ENCODE data around the gene SHMT2. TPM values are rescaled to one million over a fixed set of nuclear protein-coding genes. Genes with fewer than 3 reads are reported as not detected.
A peak's percentile ranks its signal among the peaks of the same experiment; 100 is the strongest.

The SHMT2 gene
- total and polyA plus RNA-seq, 2 of the 4 experiments (the other 2 are of a cell fraction): 266 to 364 TPM

- H2AK5ac ChIP-seq (ENCODE audit: low read depth, low read length): peak overlapping the region; percentile 93
- H3K18ac ChIP-seq (ENCODE audit: low read depth, low read length): peak overlapping the region; percentile 12
- in situ Hi-C loops (cut with MboI; ENCODE audit: low sequenced_read_pairs): no loop called here
- H2AK9ac ChIP-seq (replicated peaks; ENCODE audit: low read depth, low read length, poor library complexity): peak overlapping the region; percentile 96
- H4K20me1 ChIP-seq (ENCODE audit: insufficient read depth, low read length): peaks cover 39% of the 10 kb centered on the region; the same call in 1 of the 2 replicates
- H3K4me1 ChIP-seq (ENCODE audit: control insufficient read depth, insufficient read depth, low read length): peaks cover 17% of the 10 kb centered on the region
- dilution Hi-C loops (cut with HindIII; ENCODE audit: low sequenced_read_pairs, unreplicated experiment): no loop called here
- H3K14ac ChIP-seq (replicated peaks; ENCODE audit: low read depth, low read length): peak overlapping the region; percentile 94
- DNase-seq (no peak), ATAC-seq (ENCODE audit: low read depth) (peak; percentile 2)
- peak overlapping the region; percentile 94 to 95 for H4K8ac ChIP-seq (ENCODE audit: low read depth in 2 of 2, low read length in 2 of 2)
- WGBS, 2 experiments (ENCODE audit: extremely low coverage in 2 of 2, insufficient read length in 1 of 2): 5% methylated on average over 9 of the region's 14 CpGs; no CpG with 5 or more reads in 1 of the 2 experiments
- peak overlapping the region; percentile 69 for H3K56ac ChIP-seq (ENCODE audit: extremely low read depth, insufficient read depth, low read length)
- peak overlapping the region; percentile 55 for H3K4me3 ChIP-seq (ENCODE audit: insufficient read depth, low read depth, low read length)
- intact Hi-C loops (cut with micrococcal nuclease): loop anchor here (1.0 to 5.0 kb wide), 3 partner anchors 26 to 172 kb away; partner anchors contain the start of gene STAT6
- TF ChIP-seq MAFK (IDR thresholded peaks at IDR 0.05; ENCODE audit: low read depth, low read length): no peak
- no peak for TF ChIP-seq USF2 (IDR thresholded peaks at IDR 0.05; ENCODE audit: low read depth, low read length)
- no peak for TF ChIP-seq CTCF (conservative IDR thresholded peaks at IDR 0.05; ENCODE audit: low read depth, low read length)
- TF ChIP-seq CHD1 (IDR thresholded peaks at IDR 0.05; ENCODE audit: low read depth, low read length): no peak
- TSS peak; percentile 36 for BruUV-seq (replicated peaks)
- H2BK20ac ChIP-seq (ENCODE audit: low read depth, low read length): no peak overlapping the region
- H2BK5ac ChIP-seq (ENCODE audit: low read depth, low read length, poor library complexity, severe bottlenecking): peak overlapping the region; percentile 22
- peak overlapping the region; percentile 93 for H3K9ac ChIP-seq (ENCODE audit: low read depth, low read length)
- H4K5ac ChIP-seq (ENCODE audit: low read depth, low read length): peak overlapping the region; percentile 62
- peak overlapping the region; percentile 73 for H3K27ac ChIP-seq (ENCODE audit: insufficient read depth, low read length)
- H2BK120ac ChIP-seq (ENCODE audit: low read depth, low read length): peak overlapping the region; percentile 63; the same call in 1 of the 2 replicates
- H3K4ac ChIP-seq (ENCODE audit: low read depth, low read length): peak overlapping the region; percentile 98
- H3K23ac ChIP-seq (ENCODE audit: low read depth, low read length): peak overlapping the region; percentile 98
- H3K36me3 ChIP-seq (ENCODE audit: control insufficient read depth, insufficient read depth, low read length): peaks cover 6% of the 10 kb centered on the region; the same call in 1 of the 2 replicates
- peaks cover 7% of the 10 kb centered on the region; the same call in 1 of the 2 replicates for H3K9me1 ChIP-seq (ENCODE audit: insufficient read depth, low read length)
- ChIA-PET CTCF (interaction anchor here (0.6 to 5.8 kb wide), 6 partner anchors 10 to 214 kb away, joined by 3 to 47 read pairs (median 4); partner anchors contain the start of gene SHMT2), POLR2A (ENCODE audit: unreplicated experiment) (interaction anchor here (0.5 to 1.9 kb wide), 4 partner anchors 10 to 377 kb away, joined by 3 to 8 read pairs (median 6); partner anchors contain the start of genes INHBE and SHMT2)
- H3K27me3 ChIP-seq (ENCODE audit: control insufficient read depth, insufficient read depth, low read length): peaks cover 6% of the 10 kb centered on the region; the same call in 1 of the 2 replicates
- no peaks in the 10 kb centered on the region for H3K9me3 ChIP-seq (ENCODE audit: control insufficient read depth, insufficient read depth, low read length)
- peak overlapping the region; percentile 16; the same call in 1 of the 3 replicates for H2BK15ac ChIP-seq (ENCODE audit: low read depth, low read length)
- peaks cover 0 to 10% of the 10 kb centered on the region in 2 experiments; a peak in 1 of 4 replicates for H3K79me1 ChIP-seq (ENCODE audit: low read depth in 1 of 2, low read length in 2 of 2)
- peak overlapping the region; percentile 94 for H4K91ac ChIP-seq (ENCODE audit: insufficient read depth, low read depth, low read length)
- H2AFZ ChIP-seq (replicated peaks; ENCODE audit: low read length, poor library complexity): peak overlapping the region; percentile 92
- peak overlapping the region; percentile 92 for H3K4me2 ChIP-seq (ENCODE audit: low read depth, low read length)
These were observed 10.1 kb downstream of the SHMT2 start for GRCh38 chr12:57239587-57240065.

Data from IMR-90 (cell line).